ENCODE results near the gene NKAPD1.
"Not testable (repeated sequence)": the region's sequence is repeated elsewhere in the genome, so short reads cannot be mapped to it uniquely, and the experiment has no call there.

Gene NKAPD1

GRCh38 chr11:112050721-112051120, 23.4 kb upstream of the NKAPD1 start:
- Mint-ChIP-seq H3K27me3 (ENCODE audit: low read depth) (no peaks in the 10 kb centered on the region), H3K36me3 (ENCODE audit: low read depth) (peaks cover 55% of the 10 kb centered on the region), H3K4me3 (no peak overlapping the region), H3K27ac (no peak overlapping the region), H3K9me3 (no peaks in the 10 kb centered on the region), H3K4me1 (ENCODE audit: low read depth) (peaks cover 11% of the 10 kb centered on the region)

DNA sequence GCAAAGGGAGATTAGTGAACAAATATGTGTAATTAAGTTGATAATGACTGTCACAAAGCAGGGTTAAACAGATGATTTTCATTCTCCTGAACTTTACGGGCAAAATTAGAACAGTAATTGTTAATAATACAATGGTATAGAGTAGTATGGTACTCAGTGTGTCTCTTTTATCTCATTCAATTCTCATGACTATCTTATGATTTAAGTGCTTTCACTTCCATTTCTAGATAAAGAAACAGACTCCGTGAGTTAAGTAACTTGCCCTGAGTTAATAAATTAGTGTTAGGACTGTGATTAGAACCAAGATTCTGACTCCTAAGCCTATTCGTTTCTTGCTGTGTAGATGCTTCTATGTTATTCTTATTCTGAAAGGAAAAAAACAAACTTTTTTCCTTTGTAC, 22.3 kb upstream of the NKAPD1 start:
- Mint-ChIP-seq H3K27ac (no peak overlapping the region), H3K27me3 (ENCODE audit: low read depth) (no peaks in the 10 kb centered on the region), H3K36me3 (ENCODE audit: low read depth) (peaks cover 53% of the 10 kb centered on the region), H3K4me1 (ENCODE audit: low read depth) (peaks cover 12% of the 10 kb centered on the region), H3K4me3 (no peak overlapping the region), H3K9me3 (no peaks in the 10 kb centered on the region)

GRCh38 chr11:112057170-112057569, 16.9 kb upstream of the NKAPD1 start:
- peaks cover 30% of the 10 kb centered on the region for H3K36me3 Mint-ChIP-seq (ENCODE audit: low read depth)
- H3K27ac Mint-ChIP-seq = peak overlapping the region; percentile 33
- H3K27me3 Mint-ChIP-seq (ENCODE audit: low read depth) = no peaks in the 10 kb centered on the region
- H3K4me3 Mint-ChIP-seq = peak overlapping the region; percentile 19
- H3K9me3 Mint-ChIP-seq = no peaks in the 10 kb centered on the region
- peaks cover 10% of the 10 kb centered on the region for H3K4me1 Mint-ChIP-seq (ENCODE audit: low read depth)

DNA sequence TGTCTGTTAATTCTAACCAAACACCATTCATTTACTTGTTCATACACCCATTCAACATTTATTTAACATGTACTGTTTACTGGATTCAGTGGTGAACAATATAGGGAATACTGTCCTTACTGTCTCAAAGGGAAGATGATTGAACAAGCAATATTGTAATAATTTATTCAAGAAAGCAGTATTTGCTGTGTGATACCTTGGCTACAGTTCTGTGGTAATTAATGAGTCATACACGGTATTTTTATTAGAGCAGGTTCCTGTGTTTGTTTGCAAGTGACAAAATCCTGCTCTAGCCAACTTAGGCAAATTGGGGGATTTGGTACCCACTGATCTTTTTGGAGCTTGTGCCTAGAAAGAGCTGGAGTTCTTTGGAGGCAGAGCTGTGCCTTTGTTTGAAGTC, 16.0 kb upstream of the NKAPD1 start:
- no peaks in the 10 kb centered on the region for H3K27me3 Mint-ChIP-seq (ENCODE audit: low read depth)
- peaks cover 10% of the 10 kb centered on the region for H3K4me1 Mint-ChIP-seq (ENCODE audit: low read depth)
- H3K9me3 Mint-ChIP-seq = no peaks in the 10 kb centered on the region
- H3K36me3 Mint-ChIP-seq (ENCODE audit: low read depth) = peaks cover 29% of the 10 kb centered on the region
- no peak overlapping the region for H3K27ac Mint-ChIP-seq
- H3K4me3 Mint-ChIP-seq = no peak overlapping the region

- Mint-ChIP-seq H3K4me3 (no peak overlapping the region), H3K36me3 (ENCODE audit: low read depth) (peaks cover 16% of the 10 kb centered on the region), H3K9me3 (no peaks in the 10 kb centered on the region), H3K27me3 (ENCODE audit: low read depth) (no peaks in the 10 kb centered on the region), H3K27ac (no peak overlapping the region), H3K4me1 (ENCODE audit: low read depth) (no peaks in the 10 kb centered on the region)
Observed at GRCh38 chr11:112062923-112063322, 11.2 kb upstream of the NKAPD1 start.

GRCh38 chr11:112082729-112083128, 8.6 kb downstream of the NKAPD1 start:
- Mint-ChIP-seq H3K4me1 (ENCODE audit: low read depth) (peaks cover 35% of the 10 kb centered on the region), H3K27ac (peak overlapping the region; percentile 38), H3K36me3 (ENCODE audit: low read depth) (peaks cover 66% of the 10 kb centered on the region), H3K9me3 (no peaks in the 10 kb centered on the region), H3K4me3 (no peak overlapping the region), H3K27me3 (ENCODE audit: low read depth) (no peaks in the 10 kb centered on the region)

DNA sequence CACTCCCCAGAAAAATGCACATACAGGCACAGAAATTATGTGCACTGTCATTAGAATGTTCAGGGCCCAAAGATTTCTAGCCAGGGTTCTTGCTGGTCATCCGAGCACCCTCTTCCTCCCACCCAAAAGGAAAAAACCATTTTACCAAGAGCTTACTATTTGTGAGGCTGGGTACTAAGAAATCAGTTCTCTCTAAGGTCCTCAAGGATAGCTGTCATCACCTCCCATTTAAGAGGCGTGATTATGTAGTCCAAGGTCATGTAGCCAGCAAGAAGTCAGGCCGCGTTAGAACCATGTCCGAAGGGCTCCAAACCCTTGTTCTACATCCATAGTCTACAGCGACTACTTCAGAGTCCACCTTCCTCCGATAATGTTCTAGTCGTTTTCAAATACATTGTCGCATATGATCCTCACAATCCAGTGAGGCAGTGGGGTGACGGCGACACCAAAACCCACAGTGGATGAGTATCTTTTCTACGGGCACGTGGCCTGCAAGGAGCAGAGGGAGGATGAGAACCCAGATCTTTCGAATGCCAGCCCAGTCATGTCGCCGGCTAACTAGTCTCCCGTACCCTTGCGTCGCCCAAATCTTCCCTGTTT, 11.8 kb downstream of the NKAPD1 start:
- H3K36me3 Mint-ChIP-seq (ENCODE audit: low read depth) = peaks cover 66% of the 10 kb centered on the region

GRCh38 chr11:112086422-112087191, 12.5 kb downstream of the NKAPD1 start, which contains the start of the genes SDHD and TIMM8B:
TSS of gene SDHD (plus strand) at chr11:112086873. CDS start at chr11:112086908, 35 bp downstream.
TSS of gene TIMM8B (minus strand) at chr11:112086756. CDS start at chr11:112086723, 33 bp downstream.
- H3K9me3 Mint-ChIP-seq = no peaks in the 10 kb centered on the region
- peak within 1 kb of the TSS; percentile 95 for H3K27ac Mint-ChIP-seq
- H3K27me3 Mint-ChIP-seq (ENCODE audit: low read depth) = no peaks in the 10 kb centered on the region
- peaks cover 71% of the 10 kb centered on the region for H3K36me3 Mint-ChIP-seq (ENCODE audit: low read depth)
- H3K4me1 Mint-ChIP-seq (ENCODE audit: low read depth) = peaks cover 55% of the 10 kb centered on the region
- peak within 1 kb of the TSS; percentile 98 for H3K4me3 Mint-ChIP-seq

More for the DNA sequence above, 11.8 kb downstream of the NKAPD1 start:
- Mint-ChIP-seq H3K4me1 (ENCODE audit: low read depth) (peaks cover 51% of the 10 kb centered on the region), H3K4me3 (peak overlapping the region; percentile 98), H3K27me3 (ENCODE audit: low read depth) (no peaks in the 10 kb centered on the region), H3K27ac (peak overlapping the region; percentile 95), H3K9me3 (no peaks in the 10 kb centered on the region)

GRCh38 chr11:112087212-112087611, 13.1 kb downstream of the NKAPD1 start:
- peaks cover 69% of the 10 kb centered on the region for H3K36me3 Mint-ChIP-seq (ENCODE audit: low read depth)
- H3K4me1 Mint-ChIP-seq (ENCODE audit: low read depth) = peaks cover 52% of the 10 kb centered on the region
- H3K4me3 Mint-ChIP-seq = peak overlapping the region; percentile 98
- peak overlapping the region; percentile 95 for H3K27ac Mint-ChIP-seq
- H3K27me3 Mint-ChIP-seq (ENCODE audit: low read depth) = no peaks in the 10 kb centered on the region
- H3K9me3 Mint-ChIP-seq = no peaks in the 10 kb centered on the region

- not testable (repeated sequence) for H3K27ac Mint-ChIP-seq; H3K27me3 Mint-ChIP-seq (ENCODE audit: low read depth); H3K4me1 Mint-ChIP-seq (ENCODE audit: low read depth); H3K4me3 Mint-ChIP-seq; H3K9me3 Mint-ChIP-seq
- H3K36me3 Mint-ChIP-seq (ENCODE audit: low read depth) = peaks cover 26% of the 10 kb centered on the region
Observed at GRCh38 chr11:112095302-112095701, 21.2 kb downstream of the NKAPD1 start.

DNA sequence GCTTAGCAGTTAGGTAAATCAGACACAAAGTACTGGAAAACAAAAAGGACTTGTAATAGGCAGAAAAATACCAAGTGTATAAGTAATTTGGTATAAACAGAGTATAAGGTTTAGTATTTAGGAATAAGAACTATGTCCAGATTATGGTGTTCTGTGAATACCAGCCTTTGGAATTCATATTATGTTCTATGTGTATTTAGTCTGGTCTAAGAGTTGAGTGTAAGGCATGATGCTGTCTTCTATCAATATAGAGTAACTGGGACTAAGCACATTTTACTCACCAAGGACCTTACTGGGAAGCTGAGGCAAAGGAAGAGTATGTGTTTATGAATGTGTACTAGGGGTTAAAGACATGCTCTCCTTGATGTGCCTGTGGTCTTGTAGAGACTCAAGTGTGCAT, 22.1 kb downstream of the NKAPD1 start:
- Mint-ChIP-seq H3K36me3 (ENCODE audit: low read depth) (peaks cover 22% of the 10 kb centered on the region), H3K4me1 (ENCODE audit: low read depth) (peaks cover 4% of the 10 kb centered on the region), H3K4me3 (no peak overlapping the region), H3K9me3 (no peaks in the 10 kb centered on the region), H3K27ac (no peak overlapping the region), H3K27me3 (ENCODE audit: low read depth) (no peaks in the 10 kb centered on the region)

- Mint-ChIP-seq H3K4me3 (no peak overlapping the region), H3K27ac (no peak overlapping the region)
Observed at GRCh38 chr11:112097734-112098528, 23.8 kb downstream of the NKAPD1 start.

DNA sequence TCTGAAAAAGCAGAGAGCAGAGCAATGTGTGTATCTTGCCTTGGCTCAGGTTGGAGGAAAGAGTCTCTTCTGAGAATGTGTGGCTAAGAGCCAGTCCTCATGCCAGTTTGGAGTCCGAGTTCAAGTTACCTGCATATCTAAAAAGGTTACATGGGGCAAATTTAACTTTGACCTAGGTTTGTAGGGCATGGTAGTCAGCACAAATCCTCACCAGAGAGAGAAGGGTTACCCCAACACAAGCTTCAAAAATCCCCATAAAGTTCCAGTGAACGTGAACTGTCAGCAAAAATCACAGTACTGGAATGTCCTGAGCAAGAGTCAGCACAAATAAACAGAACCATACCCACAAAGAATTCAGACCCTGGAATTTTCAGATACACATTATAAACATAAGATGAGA, 26.4 kb downstream of the NKAPD1 start:
- no peak overlapping the region for H3K4me3 Mint-ChIP-seq
- H3K27ac Mint-ChIP-seq = no peak overlapping the region
- H3K27me3 Mint-ChIP-seq (ENCODE audit: low read depth) = no peaks in the 10 kb centered on the region
- H3K9me3 Mint-ChIP-seq = no peaks in the 10 kb centered on the region
- peaks cover 11% of the 10 kb centered on the region for H3K36me3 Mint-ChIP-seq (ENCODE audit: low read depth)
- H3K4me1 Mint-ChIP-seq (ENCODE audit: low read depth) = no peaks in the 10 kb centered on the region

More at GRCh38 chr11:112097734-112098528, 23.8 kb downstream of the NKAPD1 start:
- Mint-ChIP-seq H3K27me3 (ENCODE audit: low read depth) (no peaks in the 10 kb centered on the region), H3K4me1 (ENCODE audit: low read depth) (no peaks in the 10 kb centered on the region), H3K9me3 (no peaks in the 10 kb centered on the region), H3K36me3 (ENCODE audit: low read depth) (peaks cover 13% of the 10 kb centered on the region)

- no peaks in the 10 kb centered on the region for H3K9me3 Mint-ChIP-seq
- H3K4me3 Mint-ChIP-seq = no peak overlapping the region
- no peak overlapping the region for H3K27ac Mint-ChIP-seq
- no peaks in the 10 kb centered on the region for H3K27me3 Mint-ChIP-seq (ENCODE audit: low read depth)
- no peaks in the 10 kb centered on the region for H3K4me1 Mint-ChIP-seq (ENCODE audit: low read depth)
- peaks cover 2% of the 10 kb centered on the region for H3K36me3 Mint-ChIP-seq (ENCODE audit: low read depth)
Observed at GRCh38 chr11:112103446-112103845, 29.3 kb downstream of the NKAPD1 start.

Measured in T-helper 1 cell treated with Interleukin-12 subunit alpha and Interleukin-12 subunit beta and Interleukin-4 antibody, amounts not matched to agents 30 μg/mL and 1 μg/mL, for 36 hours (primary cell).